Left cardiac atrium (tissue), 4 donors: Measurements from ENCODE around the gene RAPGEF1. TPM values are rescaled to one million over a fixed set of nuclear protein-coding genes. Genes with fewer than 3 reads are reported as not detected.
"Not testable (repeated sequence)": the region's sequence is repeated elsewhere in the genome, so short reads cannot be mapped to it uniquely, and the experiment has no call there.

Experiments
- ATAC-seq, 2 donors: fragments of 200-7000 bp; cut with Tn5 transposase; one replicate each; pipeline ENCODE4 v1.9.1; 2020; ENCODE audit warnings: mild to moderate bottlenecking in 2 of 2, moderate library complexity in 2 of 2
- DNase-seq: peaks from one replicate; pipeline ENCODE4 v3.0.0-alpha.2; 2020
- intact Hi-C, 2 donors: fragments of 100-400 bp; cut with DNase I; formaldehyde crosslinking; loops; one replicate each; pipeline versions ENCODE4 v1.14.1 to v1.15.1; 2022 to 2023
- total RNA-seq, 2 donors: library from RNA; stranded (reverse); fragmentation: NEBNext Ultra II Directional; extraction: Animal tissue kit (Norgen Biotek cat#: 25700); gene quantifications; one replicate each; pipeline ENCODE4 v1.2.1, GENCODE V29; 2021
- donor health status: DM: no; HTN: yes; CAD: no.
- donor health status: DM: no; HTN: yes; CAD: no; lungs with severe emphysema.
- donor health status: DM: yes; HTN: yes; CAD: no.
- donor health status: Dilated cardiomyopathy.

Gene RAPGEF1
- total RNA-seq, 2 donors from 2014 or later = 108 to 109 TPM

DNA sequence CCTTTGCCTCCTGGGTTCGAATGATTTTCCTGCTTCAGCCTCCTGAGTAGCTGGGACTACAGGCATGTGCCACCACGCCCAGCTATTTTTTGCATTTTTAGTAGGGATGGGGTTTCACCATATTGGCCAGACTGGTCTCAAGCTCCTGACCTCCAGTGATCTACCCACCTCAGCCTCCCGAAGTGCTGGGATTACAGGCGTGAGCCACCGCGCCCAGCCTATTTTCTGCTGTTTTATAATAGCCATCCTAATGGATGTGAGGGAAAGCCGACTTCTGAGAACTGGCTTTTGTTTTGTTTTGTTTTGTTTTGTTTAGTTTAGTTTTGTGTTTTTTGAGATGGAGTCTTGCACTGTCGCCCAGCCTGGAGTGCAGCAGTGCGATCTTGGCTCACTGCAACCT is 13.9 kb upstream of the RAPGEF1 start:
- DNase-seq, intact Hi-C loops, ATAC-seq: not testable (repeated sequence)

DNA sequence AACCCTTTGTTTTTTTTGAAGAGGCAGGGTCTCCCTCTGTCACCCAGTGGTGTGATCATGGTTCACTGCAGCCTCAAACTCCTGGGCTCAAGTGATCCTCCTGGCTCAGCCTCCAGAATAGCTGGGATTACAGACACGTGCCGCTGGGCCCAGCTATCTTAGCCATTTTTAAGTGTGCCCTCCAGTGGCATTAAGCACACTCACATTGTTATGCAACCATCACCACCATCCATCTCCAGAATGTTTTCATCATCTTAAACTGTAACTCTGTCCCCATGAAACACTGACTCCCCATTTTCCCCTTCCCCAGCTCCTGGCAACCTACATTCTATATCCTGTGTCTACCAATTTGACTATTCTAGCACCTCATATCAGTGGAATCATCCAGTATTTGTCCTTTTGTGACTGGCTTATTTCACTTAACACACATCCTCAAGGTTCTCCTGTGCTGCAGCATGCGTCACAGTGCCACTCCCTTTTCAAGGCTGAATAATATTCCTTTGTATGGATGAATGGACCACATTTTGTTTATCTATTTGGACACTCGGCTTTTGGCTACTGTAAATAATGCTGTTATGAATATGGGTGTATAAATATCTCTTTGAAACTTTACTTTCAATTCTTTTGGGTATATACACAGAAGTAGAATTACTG is 12.5 kb upstream of the RAPGEF1 start:
- no peak for ATAC-seq
- intact Hi-C loops = no loop called here
- DNase-seq = no peak

DNA sequence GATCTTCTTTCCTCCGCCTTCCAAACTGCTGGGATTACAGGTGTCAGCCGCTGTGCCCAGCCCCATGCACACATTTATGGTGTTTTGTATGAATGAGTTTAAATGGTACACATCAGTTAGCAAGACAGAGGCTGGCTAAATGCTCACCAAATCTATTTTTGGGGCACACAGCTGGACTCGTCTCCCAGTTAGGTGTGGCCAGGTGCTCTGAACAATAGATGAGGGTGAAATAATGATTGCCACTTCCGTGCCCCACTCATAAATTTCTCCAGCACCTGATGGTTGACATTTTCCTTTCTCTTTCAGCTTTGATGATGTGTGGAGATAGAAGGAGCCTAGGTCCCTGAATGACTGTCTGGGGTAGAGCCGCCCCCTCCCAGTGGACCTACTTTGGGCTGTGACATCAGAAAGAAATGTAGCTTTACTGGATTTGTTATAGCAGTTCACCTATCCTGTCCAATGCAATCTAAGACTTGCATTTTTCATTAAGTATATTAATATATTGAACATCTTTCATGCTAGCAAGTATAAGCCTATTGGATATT is 8.6 kb upstream of the RAPGEF1 start:
- ATAC-seq (no peak), DNase-seq (no peak)
- intact Hi-C loops = loop anchor here in 1 of 2 donors (5.0 to 10.0 kb wide), 2 partner anchors 244 to 396 kb away; partner anchors contain the start of gene POMT1

DNA sequence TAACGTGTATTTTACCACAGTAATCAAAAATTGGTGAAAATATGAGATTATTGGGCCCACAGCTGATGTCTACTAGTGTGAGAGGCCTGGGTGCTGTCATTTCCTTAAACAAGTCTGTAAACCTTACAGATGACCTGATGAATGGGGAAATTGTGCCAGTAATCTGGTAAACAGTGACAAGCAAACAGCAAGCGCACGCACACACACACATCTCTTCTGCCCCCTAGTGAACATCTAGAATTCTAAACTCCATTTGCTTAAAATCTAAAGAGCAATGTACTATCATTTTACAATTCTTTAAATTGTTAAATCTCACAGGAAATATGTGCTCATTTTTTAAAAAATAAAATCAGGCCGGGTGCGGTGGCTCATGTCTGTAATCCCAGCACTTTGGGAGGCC is 7.5 kb upstream of the RAPGEF1 start:
- ATAC-seq (peak in 1 of 2 donors; percentile 51), DNase-seq (no peak)
- intact Hi-C loops = loop anchor here in 1 of 2 donors (5.0 to 10.0 kb wide), 2 partner anchors 243 to 395 kb away; partner anchors contain the start of gene POMT1

DNA sequence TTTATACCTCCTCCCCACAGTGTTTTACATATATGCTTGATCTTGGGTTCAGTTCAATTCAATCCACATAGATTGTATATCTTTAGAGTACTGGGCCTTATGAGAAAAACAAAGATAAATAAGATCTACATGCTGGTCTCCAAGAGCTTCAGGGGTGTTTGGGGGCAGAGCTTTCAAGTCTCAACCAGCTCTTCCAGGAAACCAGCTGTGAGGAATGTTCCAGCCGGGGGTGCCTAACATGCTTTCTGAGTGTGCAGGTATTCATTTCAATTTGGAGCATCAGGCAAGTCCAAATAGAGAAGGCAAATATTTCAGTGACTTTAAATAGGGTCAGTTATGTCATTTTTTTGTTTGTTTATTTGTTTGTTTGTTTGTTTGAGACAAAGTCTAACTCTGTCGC is 5.7 kb upstream of the RAPGEF1 start:
- no peak for ATAC-seq
- intact Hi-C loops = loop anchor here in 1 of 2 donors (5.0 to 10.0 kb wide), 2 partner anchors 241 to 393 kb away; partner anchors contain the start of gene POMT1
- no peak for DNase-seq

DNA sequence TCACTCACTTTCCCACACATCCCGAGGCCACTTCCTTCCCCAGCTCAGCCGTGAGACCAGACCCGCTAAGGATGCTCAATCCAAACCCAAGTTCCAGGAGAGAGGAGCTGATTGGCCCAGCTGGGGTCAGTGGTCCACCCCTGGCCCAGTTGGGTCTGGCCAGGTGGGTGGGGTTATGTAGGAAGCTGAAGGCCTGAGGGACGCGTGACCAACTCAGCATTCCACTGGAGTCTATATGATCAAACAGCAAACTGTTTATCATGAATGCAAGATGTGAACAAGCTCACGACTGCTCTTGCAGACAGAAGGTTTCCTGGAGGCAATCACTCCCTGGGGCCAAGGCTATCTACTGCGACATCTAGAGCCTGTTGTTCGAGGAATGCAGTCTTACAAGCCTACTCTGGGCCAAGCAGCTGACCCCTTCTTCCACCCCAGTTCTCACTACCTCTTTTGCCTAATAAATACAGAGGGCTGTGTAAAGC is 4.9 kb upstream of the RAPGEF1 start:
- no peak for ATAC-seq
- no peak for DNase-seq

DNA sequence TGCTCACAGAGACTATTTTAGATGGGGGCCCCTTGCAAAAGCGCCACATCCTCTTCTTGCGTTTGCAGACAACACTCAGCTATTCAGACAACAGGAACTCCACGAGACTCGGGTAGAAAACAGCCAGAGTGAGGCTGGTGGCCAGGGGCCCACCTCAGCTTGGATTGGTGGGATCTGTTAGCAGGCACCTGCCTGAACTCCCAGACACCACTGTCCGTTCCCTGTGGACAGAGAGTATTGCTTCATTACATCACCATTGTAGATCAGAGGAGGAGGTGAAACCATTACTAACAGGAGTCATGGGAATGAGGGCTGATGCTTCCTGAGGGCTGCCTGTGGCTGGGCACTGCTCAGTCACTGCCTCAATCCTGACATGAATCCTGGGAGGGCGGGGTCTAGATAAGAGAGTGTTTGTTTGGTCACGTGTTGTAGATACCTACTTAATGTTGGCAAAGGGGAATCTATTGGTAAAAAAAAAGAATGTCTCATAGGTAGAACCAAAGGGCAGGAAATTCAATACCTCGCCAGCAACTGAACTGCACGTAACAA is 4.4 kb upstream of the RAPGEF1 start:
- ATAC-seq = peak in 1 of 2 donors; percentile 25

More for the DNA sequence above, 4.9 kb upstream of the RAPGEF1 start:
- intact Hi-C loops = loop anchor here (5.0 to 10.0 kb wide), 3 partner anchors 152 to 392 kb away; partner anchors contain the start of gene POMT1 (in 1 of the 2)

DNA sequence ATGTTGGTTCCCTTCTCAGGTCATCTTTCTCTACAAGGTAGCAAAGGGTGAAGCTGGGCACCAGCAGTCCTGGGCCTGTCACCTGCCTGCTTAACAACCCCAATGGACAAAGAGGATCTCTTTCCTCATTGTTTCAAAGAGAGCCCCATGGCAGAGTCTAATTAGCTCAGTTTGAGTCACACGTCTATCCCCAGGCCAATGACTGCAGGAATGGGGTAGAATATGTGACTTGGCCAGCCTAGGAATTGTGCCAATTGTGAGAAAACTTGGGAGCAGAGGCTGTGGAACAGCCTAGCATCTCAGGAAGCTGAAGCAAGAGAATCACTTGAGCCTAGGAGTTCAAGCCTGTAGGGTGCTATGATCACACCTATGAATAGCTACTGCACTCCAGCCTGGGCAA is 3.6 kb upstream of the RAPGEF1 start:
- ATAC-seq = no peak
- intact Hi-C loops = loop anchor here (2.0 to 10.0 kb wide), 4 partner anchors 151 to 391 kb away; partner anchors contain the start of gene POMT1 (in 1 of the 2)
- DNase-seq = no peak

More for the DNA sequence above, 4.4 kb upstream of the RAPGEF1 start:
- intact Hi-C loops = loop anchor here (5.0 to 10.0 kb wide), 3 partner anchors 152 to 392 kb away; partner anchors contain the start of gene POMT1 (in 1 of the 2)
- DNase-seq = no peak

DNA sequence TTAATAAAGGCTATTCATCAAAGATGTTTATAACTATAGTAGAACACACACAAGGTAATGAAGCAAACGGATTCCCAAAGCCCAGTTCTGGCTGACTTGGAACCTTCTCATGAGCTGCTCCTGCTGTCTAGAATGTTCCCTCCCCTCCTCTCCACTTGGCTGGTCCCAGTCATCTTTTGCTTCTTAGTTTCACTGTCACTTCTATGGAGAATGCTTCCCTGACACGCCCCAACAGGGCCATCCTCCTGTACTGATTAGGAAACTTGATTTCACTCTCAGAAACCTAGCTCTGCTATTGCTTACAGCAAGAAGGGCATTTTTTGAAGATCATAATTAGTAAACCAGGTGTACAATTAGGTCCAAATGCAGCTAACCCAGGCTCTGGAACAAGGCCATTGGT is 3.2 kb upstream of the RAPGEF1 start:
- no peak for ATAC-seq
- DNase-seq = no peak
- intact Hi-C loops = loop anchor here (2.0 to 10.0 kb wide), 4 partner anchors 151 to 391 kb away; partner anchors contain the start of gene POMT1 (in 1 of the 2)

DNA sequence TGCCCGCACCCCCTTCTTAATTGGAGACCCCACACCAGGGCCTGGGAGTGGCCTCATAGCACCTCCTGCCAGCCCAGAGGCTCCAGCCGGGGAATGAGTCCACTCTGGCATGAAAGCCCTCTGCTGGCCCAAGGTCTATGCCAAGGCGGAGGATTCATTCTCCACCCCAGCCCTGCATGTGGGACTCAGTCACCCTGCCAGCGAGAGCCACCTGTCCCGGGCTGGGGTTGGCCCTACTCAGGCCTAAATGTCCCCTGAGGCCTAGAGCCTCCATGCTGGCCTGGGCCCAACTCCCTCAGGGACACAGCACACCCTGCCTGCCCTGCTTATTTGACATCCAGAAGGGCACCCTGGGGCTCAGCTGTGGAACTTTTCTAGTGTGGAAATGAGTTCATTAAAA is 1.0 kb upstream of the RAPGEF1 start:
- intact Hi-C loops = loop anchor here (5.0 to 10.0 kb wide), 3 partner anchors 149 to 389 kb away; partner anchors contain the start of gene POMT1 (in 1 of the 2)
- ATAC-seq (peak in 1 of 2 donors; percentile 6), DNase-seq (peak; percentile 28)

DNA sequence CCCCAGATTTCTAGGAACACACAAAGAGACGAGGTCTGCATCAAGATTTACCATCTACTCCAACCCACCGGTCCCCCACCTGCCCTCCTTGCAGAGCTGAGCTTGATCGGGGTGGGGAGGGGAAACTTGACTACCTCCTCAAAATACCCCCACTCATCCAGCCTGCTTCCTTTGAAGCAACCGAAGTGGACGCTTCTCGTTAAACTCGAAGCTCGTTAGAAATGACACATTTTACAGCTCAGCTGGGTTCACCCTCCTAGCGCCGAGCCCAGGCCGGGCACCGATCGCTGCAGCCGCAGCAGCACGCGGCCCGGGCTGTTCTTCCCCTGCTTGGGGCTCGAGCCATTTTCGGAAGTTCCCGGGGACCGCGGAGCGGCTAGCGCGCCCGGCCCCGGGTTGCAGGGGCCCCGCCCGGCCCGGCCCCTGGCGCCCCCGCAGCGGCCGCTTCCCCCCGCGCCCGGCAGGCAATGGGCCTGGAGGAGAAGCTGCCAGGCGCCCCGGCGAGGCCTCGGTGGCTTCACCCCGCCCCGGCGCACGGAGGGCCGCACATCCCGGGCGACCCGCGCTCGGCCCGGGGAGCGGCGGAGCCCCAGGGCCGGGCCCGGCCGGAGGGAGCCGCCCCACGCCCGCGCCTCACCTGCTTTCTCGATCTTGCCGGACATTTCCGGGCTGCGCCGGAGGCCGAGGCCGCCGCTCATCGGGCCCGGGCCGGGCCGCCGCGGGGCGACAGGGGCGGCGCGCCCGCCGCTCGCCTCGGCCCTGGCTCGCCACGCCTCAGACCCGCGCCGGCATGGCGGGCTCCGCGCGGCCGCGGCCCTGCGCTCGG is 530 bp downstream of the RAPGEF1 start:
- DNase-seq = peak; percentile 60
- ATAC-seq = peak; percentile 47 to 62
- intact Hi-C loops = loop anchor here (5.0 to 10.0 kb wide), 3 partner anchors 65 to 137 kb away; no protein-coding TSS in a partner anchor

DNA sequence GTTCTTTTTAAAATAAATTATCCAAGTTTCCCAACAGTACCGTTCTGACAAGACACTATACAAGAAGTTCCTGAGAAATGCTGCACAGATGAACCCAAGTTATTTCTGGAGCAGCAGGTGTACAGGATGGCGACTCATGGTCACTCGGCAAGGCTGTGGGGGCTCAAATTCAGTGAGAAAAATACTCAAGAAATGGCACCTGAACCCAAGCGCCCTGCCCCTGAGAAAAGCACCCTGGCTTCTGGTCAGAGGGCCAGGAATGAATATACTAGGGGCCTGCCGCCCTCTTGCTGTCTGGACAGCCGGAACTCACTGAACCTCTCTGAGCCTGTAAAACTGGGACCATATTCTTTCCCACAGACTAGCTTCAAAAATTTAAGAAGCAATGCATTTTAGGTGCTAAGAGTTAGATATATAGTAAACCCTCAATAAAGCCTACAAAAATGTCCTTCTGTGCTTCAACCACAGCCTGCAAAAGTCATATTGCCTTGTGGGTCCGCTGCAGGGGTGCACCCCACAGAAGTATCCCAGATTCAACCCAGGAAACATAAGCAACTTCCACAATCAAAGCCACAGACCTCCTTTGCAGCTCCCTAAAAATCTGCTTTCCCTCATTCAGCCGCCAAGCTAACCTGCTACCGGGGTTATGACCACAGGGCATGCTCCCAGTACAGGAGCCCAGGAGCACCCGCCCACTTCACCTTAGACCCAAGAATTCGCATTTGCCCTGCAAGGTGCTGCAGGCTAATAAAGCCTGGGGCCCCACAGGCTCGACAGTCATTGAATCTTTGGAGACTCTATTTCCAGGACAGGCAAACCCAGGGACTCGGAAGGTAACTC is 1.4 kb downstream of the RAPGEF1 start:
- intact Hi-C loops = loop anchor here (5.0 to 10.0 kb wide), 3 partner anchors 64 to 136 kb away; no protein-coding TSS in a partner anchor
- no peak for DNase-seq
- ATAC-seq = no peak

DNA sequence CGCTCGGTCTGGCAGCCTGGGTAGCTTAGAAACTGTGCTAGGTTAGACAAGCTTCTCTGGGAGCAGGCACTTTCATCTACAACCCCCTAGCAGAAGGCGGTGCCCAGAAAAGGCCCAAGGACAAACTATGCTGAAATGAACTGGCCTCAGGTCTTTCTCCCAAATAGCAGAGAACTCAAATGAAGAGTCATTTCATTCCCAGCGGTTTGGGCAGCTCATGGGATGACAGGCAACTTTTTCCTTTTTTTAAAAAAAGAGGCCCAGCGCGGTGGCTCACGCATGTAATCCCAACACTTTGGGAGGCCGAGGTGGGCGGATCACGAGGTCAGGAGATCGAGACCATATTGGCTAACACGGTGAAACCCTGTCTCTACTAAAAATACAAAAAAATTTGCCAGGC is 2.5 kb downstream of the RAPGEF1 start:
- ATAC-seq = no peak
- intact Hi-C loops = loop anchor here (5.0 to 10.0 kb wide), 3 partner anchors 63 to 135 kb away; no protein-coding TSS in a partner anchor
- no peak for DNase-seq

DNA sequence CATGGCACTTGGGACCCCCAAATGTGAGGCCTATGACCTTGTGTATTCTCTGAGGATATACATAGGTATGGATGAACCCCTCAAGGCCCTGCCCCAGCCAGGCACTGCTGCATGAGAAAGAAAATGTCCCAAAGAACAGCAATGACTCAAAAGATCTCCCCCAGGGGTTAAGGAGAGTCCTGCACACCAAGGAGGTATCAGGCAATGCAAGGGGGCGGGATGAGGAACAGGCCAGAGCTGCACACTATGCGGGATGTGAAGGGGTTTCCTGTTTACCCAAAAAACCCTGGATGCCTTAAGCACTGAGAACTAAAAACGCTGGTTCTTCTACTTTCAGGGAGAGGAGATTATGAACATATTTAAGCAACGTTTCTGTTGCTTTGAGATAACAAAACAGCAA is 3.4 kb downstream of the RAPGEF1 start:
- no peak for ATAC-seq
- no peak for DNase-seq
- intact Hi-C loops = loop anchor here (5.0 to 10.0 kb wide), 3 partner anchors 62 to 134 kb away; no protein-coding TSS in a partner anchor

DNA sequence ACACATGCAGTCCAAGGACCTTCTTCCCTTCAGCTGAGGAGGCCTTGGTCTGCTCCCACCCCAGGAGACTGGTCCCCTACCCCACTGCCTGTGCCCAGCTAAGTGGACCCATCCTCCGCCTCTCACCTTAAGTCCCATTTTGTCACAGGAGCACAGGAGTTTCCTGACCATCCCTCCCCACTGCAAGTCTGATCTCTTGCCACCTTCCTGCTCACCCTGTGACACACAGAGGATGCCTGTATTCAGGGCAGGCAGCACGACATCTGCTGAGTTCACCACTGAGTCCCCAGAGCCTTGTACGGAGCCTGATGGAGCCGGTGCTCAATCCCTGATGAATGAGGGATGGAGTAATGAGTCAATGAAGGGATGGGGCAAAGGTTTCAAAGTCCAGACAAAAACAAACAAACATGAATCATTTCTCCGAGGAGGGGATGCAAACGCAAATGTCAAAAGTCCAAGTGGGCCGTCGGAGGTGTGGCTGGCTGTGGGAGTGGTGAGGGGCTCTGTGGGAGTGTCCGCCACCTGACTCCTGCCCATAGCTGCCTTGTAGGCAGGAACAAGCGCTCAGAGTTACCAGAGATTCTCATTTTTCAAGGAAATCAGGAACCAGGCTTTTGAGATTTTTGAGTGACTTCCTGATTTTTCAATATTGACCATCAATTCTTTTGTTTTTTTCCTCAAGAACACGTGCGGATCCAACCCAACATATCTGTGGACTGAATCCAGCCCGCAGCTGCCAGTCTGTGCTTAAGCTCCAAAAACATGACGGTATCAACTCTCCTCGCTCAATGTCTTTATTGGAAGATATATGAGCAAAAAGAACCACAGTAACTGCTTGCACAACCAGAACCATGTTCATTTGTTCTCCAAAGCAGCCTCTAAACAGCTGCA is 4.4 kb downstream of the RAPGEF1 start:
- no peak for DNase-seq
- intact Hi-C loops = loop anchor here (5.0 to 10.0 kb wide), 3 partner anchors 61 to 133 kb away; no protein-coding TSS in a partner anchor
- no peak for ATAC-seq

DNA sequence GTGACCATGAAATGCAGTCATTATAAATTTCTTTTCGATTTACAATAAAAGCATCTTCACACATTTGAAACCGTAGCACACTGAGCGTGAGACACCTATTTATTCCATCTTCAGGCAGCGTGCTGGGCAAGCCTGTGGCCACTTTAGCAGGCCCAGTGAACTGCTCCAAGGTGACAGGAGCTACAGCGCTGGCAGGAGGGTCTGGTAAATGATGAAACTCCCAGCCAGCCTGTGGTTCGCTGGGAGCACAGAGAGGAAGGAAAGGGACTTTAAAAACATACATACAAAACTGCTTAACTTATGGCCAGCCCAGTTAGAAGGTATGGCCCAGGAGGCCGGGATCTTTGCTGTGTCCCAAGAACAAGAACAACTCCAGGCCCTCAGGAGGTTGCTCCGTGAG is 5.1 kb downstream of the RAPGEF1 start:
- intact Hi-C loops = loop anchor here (5.0 to 10.0 kb wide), 3 partner anchors 60 to 132 kb away; no protein-coding TSS in a partner anchor
- ATAC-seq (no peak), DNase-seq (no peak)
